HTR-8/SVneo (cell line): ENCODE data around the gene C4orf36.

Experiments
- DNase-seq: peaks from one replicate; pipeline ENCODE4 v3.0.0; 2011; ENCODE audit warnings: low spot score, mixed read lengths; ENCODE audit not compliant: insufficient read length
- FAIRE-seq: peaks from 2 replicates; lab custom pipeline; 2011; peaks lifted over from hg19 to GRCh38; lab: Jason Lieb, UNC

The C4orf36 gene

DNA sequence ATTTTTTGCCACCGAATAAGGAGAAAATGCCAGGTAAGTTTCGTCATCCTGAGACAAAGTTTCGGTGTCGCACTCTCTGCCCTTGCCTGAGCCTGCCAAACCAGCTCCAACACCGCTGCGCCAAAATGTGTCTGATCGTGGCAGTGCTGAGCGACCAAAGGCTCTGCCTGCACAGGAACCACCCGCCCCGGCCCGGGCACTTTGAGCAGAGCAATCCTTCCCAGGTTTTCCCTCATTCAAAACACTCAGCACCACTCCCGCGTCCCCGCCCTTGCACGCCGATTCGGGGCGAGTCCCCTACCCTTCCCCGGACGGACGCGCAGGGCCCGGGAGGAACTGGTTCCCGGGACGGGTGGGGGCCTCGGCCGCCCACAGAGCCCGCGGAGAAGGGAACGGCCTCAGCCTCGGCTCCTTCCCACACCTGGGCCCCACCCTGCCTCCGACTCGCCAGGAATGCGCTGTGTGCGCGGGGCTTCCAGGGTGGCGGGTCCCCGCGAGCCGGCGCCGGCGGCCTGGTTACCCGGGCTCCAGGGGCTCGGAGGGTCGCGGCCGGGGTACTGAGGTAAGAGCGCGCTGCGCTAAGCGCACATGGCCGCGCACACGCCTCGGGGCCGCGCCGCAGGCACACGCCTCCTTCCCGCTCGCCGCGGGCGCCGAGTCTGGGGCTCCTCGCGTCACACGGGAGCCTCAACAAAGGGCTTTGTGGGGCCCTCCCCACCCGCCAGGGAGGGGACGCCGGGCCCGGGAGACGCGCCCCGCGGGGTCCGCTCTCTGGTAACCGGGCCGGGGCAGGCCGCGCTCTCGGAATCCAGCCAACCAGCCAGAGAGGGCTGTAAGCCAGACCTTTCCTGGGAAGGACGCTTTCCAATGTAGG is at the start of gene C4orf36:
TSS of gene C4orf36 (minus strand) at position 661 of the 874 bp plus-strand sequence. CDS start 902 bp downstream, outside the sequence.
- no peak for FAIRE-seq
- peak; percentile 39 for DNase-seq

DNA sequence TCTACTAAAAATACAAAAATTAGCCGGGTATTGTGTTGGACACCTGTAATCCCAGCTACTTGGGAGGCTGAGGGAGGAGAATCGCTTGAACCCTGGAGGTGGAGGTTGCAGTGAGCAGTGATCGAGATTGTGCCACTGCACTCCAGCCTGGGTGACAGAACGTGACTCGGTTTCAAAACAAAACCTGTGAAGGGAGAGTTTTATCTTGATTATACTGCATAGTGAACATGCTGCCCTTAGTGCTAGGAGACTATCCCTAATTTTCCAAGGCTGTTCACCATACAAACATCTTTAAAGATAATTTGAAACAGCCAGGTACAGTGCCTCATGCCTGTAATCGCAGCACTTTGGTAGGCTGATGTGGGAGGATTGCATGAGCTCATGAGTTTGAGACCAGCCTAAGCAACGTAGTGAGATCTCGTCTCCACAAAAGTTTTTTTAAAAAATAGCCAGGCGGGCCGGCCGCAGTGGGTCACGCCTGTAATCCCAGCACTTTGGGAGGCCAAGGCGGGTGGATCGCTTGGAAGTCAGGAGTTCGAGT is 48.8 kb upstream of the C4orf36 start:
- DNase-seq (no peak), FAIRE-seq (no peak)

- FAIRE-seq (no peak), DNase-seq (no peak)
Measured at GRCh38 chr4:86939729-86940575, 47.7 kb upstream of the C4orf36 start.

GRCh38 chr4:86938771-86939520 is 46.7 kb upstream of the C4orf36 start:
- no peak for DNase-seq
- no peak for FAIRE-seq

GRCh38 chr4:86935853-86936733 is 43.9 kb upstream of the C4orf36 start:
- no peak for FAIRE-seq
- DNase-seq = no peak

GRCh38 chr4:86935566-86935852 is 43.3 kb upstream of the C4orf36 start:
- DNase-seq (no peak), FAIRE-seq (no peak)

DNA sequence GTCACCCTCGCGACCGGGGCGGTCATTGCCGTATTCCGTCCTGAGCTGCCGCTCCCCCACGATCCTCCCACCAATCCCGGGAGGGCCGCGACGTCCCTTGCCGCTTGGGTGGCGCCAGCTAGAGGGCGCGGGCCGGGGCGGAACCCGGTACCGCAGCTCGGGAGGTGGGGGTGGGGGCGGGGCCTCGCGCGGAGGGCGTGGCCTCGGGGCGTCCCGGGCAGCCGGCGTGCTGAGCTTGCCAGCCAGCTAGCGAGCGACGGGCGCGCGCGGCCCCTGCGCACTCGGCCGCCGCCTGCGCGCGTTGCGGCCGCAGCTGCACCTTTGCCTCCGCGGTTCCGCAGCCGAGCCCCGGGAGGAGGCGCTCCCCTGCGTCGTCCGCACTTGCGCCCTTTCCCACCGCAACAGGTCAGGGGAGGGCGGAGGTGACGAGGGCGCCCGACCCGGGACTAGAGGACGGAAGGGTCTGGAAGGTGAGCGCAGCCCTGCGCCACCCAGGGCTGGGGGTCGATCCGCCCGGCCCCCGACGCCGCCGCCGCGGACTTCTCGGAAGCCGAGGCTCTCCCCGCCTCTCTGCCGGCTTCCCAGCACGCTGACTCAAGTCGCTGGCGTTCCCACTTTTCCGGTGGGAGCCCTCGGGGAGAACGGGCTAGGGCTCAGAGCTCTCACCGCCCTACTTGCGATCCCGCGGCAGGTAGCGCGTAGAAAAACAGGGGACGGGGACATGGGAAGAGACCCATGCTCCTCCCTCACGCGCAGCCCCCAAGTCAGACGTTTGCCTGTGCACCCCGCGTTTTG is 42.7 kb upstream of the C4orf36 start, which contains the start of gene AFF1:
TSS of gene AFF1 (plus strand) at position 241 of the 795 bp plus-strand sequence. CDS start 13,523 bp downstream, outside the sequence.
- FAIRE-seq (peak; percentile 68), DNase-seq (peak; percentile 60)

- FAIRE-seq (no peak), DNase-seq (no peak)
Measured at GRCh38 chr4:86934147-86934770, 42.0 kb upstream of the C4orf36 start.

- FAIRE-seq (no peak), DNase-seq (no peak)
Measured at GRCh38 chr4:86928400-86929255, 36.4 kb upstream of the C4orf36 start.

- peak; percentile 48 for DNase-seq
- FAIRE-seq = peak; percentile 4
Measured at GRCh38 chr4:86927843-86928395, 35.7 kb upstream of the C4orf36 start.

- FAIRE-seq (no peak), DNase-seq (no peak)
Measured at GRCh38 chr4:86926435-86927086, 34.3 kb upstream of the C4orf36 start.

DNA sequence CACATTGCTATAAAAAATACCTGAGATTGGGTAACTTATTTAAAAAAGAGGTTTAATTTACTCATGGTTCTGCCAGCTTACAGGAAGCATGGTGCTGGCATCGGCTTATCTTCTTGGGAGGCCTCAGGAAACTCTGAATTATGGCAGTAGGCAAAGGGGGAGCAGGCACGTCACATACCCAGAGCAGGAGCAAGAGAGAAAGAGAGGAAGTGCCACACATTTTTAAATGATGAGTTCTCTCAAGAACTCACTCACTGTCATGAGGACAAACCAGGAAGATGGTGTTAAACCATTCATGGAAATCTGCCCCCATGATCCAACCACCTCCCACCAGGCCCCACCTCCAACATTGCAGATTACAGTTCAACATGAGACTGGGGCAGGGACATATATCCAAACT is 32.6 kb upstream of the C4orf36 start:
- FAIRE-seq = no peak
- no peak for DNase-seq

GRCh38 chr4:86921608-86922252 is 29.5 kb upstream of the C4orf36 start:
- no peak for DNase-seq
- no peak for FAIRE-seq

- FAIRE-seq (no peak), DNase-seq (no peak)
Measured at GRCh38 chr4:86919561-86920223, 27.5 kb upstream of the C4orf36 start.

GRCh38 chr4:86918539-86919072 is 26.4 kb upstream of the C4orf36 start:
- DNase-seq = no peak
- no peak for FAIRE-seq
